Measurements from ENCODE around the gene PARD3.

Gene PARD3

DNA sequence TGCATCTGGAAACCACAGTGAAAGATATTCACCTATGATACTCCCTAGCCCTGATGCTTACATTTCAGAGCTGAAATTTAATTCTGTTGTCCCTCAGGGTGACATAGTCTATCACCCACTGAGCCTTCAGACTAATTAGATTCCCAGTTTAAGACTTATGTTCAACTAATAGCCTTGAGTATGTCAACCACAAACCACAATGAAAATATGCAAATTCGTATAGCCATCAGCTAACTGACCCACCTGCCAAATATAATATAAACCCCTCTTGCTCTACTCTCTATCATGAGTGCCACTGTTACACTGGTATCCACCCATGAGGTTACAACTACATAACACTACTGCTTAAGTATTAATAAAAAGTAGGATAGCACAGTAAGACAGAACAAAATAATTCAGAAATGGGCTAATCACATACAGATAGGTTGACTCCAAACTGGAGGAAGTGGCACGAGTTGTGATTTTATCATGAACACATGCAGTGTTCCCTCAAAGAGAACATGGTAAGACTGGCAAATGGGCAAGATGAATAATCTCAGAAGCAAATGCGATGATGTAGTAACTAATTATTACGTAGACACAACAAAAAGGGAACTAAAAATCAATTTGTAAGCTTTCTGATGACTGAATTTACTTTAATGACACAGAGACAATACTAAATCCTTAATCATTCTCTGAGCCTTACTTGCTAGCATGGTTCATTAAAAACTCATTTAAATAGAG, 290.6 kb downstream of the PARD3 start:
- Histone ChIP-seq H3K4me3 (ENCODE audit: low read depth in 1 of 2, low read length in 2 of 2) (no peak overlapping the region), H3K9me3 (ENCODE audit: insufficient read depth, low read length, severe bottlenecking) (no peaks in the 10 kb centered on the region), H3K27ac (ENCODE audit: low read length) (no peak overlapping the region), H3K36me3 (ENCODE audit: insufficient read depth, low read length) (no peaks in the 10 kb centered on the region), H4K20me1 (ENCODE audit: insufficient read depth, low read length) (peaks cover 29% of the 10 kb centered on the region; the same call in 1 of the 2 replicates), H3K4me1 (ENCODE audit: insufficient read depth, low read length) (no peaks in the 10 kb centered on the region), H2AFZ (ENCODE audit: low read depth, low read length) (no peak overlapping the region), H3K27me3 (ENCODE audit: insufficient read depth, low read length, poor library complexity) (no peaks in the 10 kb centered on the region), H3K4me2 (ENCODE audit: insufficient read depth, low read length) (no peak overlapping the region), H3K79me2 (ENCODE audit: insufficient read depth, low read length) (peaks cover 44% of the 10 kb centered on the region), H3K9ac (ENCODE audit: low read depth, low read length) (no peak overlapping the region)
- DNase-seq (no peak), ATAC-seq (ENCODE audit: insufficient read depth, low read depth) (no peak)
- TF ChIP-seq EZH2 (IDR thresholded peaks at IDR 0.05; ENCODE audit: borderline replicate concordance, low read depth, low read length, severe bottlenecking), result no peak
- TF ChIP-seq, protein P1, sequence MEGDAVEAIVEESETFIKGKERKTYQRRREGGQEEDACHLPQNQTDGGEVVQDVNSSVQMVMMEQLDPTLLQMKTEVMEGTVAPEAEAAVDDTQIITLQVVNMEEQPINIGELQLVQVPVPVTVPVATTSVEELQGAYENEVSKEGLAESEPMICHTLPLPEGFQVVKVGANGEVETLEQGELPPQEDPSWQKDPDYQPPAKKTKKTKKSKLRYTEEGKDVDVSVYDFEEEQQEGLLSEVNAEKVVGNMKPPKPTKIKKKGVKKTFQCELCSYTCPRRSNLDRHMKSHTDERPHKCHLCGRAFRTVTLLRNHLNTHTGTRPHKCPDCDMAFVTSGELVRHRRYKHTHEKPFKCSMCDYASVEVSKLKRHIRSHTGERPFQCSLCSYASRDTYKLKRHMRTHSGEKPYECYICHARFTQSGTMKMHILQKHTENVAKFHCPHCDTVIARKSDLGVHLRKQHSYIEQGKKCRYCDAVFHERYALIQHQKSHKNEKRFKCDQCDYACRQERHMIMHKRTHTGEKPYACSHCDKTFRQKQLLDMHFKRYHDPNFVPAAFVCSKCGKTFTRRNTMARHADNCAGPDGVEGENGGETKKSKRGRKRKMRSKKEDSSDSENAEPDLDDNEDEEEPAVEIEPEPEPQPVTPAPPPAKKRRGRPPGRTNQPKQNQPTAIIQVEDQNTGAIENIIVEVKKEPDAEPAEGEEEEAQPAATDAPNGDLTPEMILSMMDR (IDR thresholded peaks at IDR 0.05; ENCODE audit: borderline replicate concordance, extremely low read depth, low read length, poor library complexity, severe bottlenecking), result no peak

DNA sequence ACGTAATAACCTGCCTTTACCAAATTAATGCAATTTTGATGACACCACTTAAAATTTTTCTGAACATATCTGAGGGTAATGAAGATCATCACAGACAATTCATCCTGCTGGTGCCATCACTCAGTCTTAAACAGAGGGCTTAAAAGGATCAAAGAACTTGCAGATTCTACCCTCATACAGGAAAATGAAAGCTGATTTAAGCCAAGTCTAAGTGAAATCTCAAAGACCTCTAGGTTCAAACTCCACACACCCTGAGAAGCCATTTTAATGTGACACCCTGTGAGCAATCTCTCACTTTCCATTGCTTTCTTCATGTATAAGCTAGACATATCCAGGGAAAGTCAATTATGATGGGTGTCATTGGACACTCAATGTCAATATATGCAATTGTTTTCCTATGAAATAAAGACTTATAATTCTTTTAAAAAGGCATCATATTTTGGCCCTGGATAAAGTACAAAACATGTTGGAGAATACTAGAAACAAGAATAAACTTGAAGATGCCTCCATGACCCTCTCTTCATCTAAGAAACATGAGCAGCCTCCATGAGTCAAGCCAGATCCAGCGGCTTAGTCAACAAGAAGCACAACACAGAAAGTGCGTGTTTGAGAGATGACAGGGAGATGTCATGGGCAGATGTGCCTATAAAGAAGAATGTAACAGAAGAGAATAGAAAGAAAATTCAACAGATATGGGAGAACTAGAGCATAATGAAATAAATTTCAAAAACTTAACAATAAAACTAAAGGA, 291.9 kb downstream of the PARD3 start:
- no peak overlapping the region for H2AFZ ChIP-seq (ENCODE audit: low read depth, low read length)
- H4K20me1 ChIP-seq (ENCODE audit: insufficient read depth, low read length), result peaks cover 24% of the 10 kb centered on the region; the same call in 1 of the 2 replicates
- H3K4me1 ChIP-seq (ENCODE audit: insufficient read depth, low read length), result no peaks in the 10 kb centered on the region
- no peaks in the 10 kb centered on the region for H3K27me3 ChIP-seq (ENCODE audit: insufficient read depth, low read length, poor library complexity)
- no peak overlapping the region for H3K4me2 ChIP-seq (ENCODE audit: insufficient read depth, low read length)
- DNase-seq, result no peak
- H3K79me2 ChIP-seq (ENCODE audit: insufficient read depth, low read length), result peaks cover 50% of the 10 kb centered on the region
- H3K36me3 ChIP-seq (ENCODE audit: insufficient read depth, low read length), result no peaks in the 10 kb centered on the region
- ATAC-seq (ENCODE audit: insufficient read depth, low read depth), result peak; percentile 62; the same call in 2 of the 3 replicates
- H3K9me3 ChIP-seq (ENCODE audit: insufficient read depth, low read length, severe bottlenecking), result no peaks in the 10 kb centered on the region
- TF ChIP-seq, protein P1 (IDR thresholded peaks at IDR 0.05; ENCODE audit: borderline replicate concordance, extremely low read depth, low read length, poor library complexity, severe bottlenecking), result no peak
- TF ChIP-seq EZH2 (IDR thresholded peaks at IDR 0.05; ENCODE audit: borderline replicate concordance, low read depth, low read length, severe bottlenecking), result no peak
- H3K27ac ChIP-seq (ENCODE audit: low read length), result no peak overlapping the region
- no peak overlapping the region for H3K9ac ChIP-seq (ENCODE audit: low read depth, low read length)
- no peak overlapping the region for H3K4me3 ChIP-seq (ENCODE audit: low read depth in 1 of 2, low read length in 2 of 2)

GRCh38 chr10:34522546-34522945, 292.6 kb downstream of the PARD3 start:
- H3K9ac ChIP-seq (ENCODE audit: low read depth, low read length), result no peak overlapping the region
- no peak for TF ChIP-seq EZH2 (IDR thresholded peaks at IDR 0.05; ENCODE audit: borderline replicate concordance, low read depth, low read length, severe bottlenecking)
- TF ChIP-seq, protein P1 (IDR thresholded peaks at IDR 0.05; ENCODE audit: borderline replicate concordance, extremely low read depth, low read length, poor library complexity, severe bottlenecking), result peak; percentile 39
- H2AFZ ChIP-seq (ENCODE audit: low read depth, low read length), result no peak overlapping the region
- no peak overlapping the region for H3K4me3 ChIP-seq (ENCODE audit: low read depth in 1 of 2, low read length in 2 of 2)
- peaks cover 51% of the 10 kb centered on the region for H3K79me2 ChIP-seq (ENCODE audit: insufficient read depth, low read length)
- no peaks in the 10 kb centered on the region for H3K9me3 ChIP-seq (ENCODE audit: insufficient read depth, low read length, severe bottlenecking)
- H4K20me1 ChIP-seq (ENCODE audit: insufficient read depth, low read length), result peaks cover 24% of the 10 kb centered on the region; the same call in 1 of the 2 replicates
- no peaks in the 10 kb centered on the region for H3K36me3 ChIP-seq (ENCODE audit: insufficient read depth, low read length)
- no peak overlapping the region for H3K27ac ChIP-seq (ENCODE audit: low read length)
- ATAC-seq (ENCODE audit: insufficient read depth, low read depth), result no peak
- no peak overlapping the region for H3K4me2 ChIP-seq (ENCODE audit: insufficient read depth, low read length)
- no peaks in the 10 kb centered on the region for H3K27me3 ChIP-seq (ENCODE audit: insufficient read depth, low read length, poor library complexity)
- no peaks in the 10 kb centered on the region for H3K4me1 ChIP-seq (ENCODE audit: insufficient read depth, low read length)
- DNase-seq, result no peak
